ENCODE data around the gene PTPN4.

DNA sequence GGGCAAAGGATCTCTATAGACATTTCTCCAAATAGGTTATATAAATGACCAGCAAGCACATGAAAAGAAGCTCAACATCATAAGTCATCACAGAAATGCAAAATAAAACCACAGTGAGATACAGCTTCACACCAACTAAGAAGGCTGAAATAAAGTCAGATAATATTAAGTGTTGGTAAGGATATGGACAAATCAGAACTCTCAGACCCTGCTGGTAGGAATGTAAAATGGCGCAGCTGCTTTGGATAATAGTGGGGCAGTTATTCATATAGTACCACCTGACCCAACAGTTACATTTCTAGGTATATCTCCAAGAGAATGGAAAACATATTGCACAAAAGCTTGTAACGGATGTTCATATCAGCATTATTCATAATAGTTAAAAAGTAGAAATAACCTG lies 267.2 kb downstream of the PTPN4 start:
- TF ChIP-seq, protein P1, sequence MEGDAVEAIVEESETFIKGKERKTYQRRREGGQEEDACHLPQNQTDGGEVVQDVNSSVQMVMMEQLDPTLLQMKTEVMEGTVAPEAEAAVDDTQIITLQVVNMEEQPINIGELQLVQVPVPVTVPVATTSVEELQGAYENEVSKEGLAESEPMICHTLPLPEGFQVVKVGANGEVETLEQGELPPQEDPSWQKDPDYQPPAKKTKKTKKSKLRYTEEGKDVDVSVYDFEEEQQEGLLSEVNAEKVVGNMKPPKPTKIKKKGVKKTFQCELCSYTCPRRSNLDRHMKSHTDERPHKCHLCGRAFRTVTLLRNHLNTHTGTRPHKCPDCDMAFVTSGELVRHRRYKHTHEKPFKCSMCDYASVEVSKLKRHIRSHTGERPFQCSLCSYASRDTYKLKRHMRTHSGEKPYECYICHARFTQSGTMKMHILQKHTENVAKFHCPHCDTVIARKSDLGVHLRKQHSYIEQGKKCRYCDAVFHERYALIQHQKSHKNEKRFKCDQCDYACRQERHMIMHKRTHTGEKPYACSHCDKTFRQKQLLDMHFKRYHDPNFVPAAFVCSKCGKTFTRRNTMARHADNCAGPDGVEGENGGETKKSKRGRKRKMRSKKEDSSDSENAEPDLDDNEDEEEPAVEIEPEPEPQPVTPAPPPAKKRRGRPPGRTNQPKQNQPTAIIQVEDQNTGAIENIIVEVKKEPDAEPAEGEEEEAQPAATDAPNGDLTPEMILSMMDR (IDR thresholded peaks at IDR 0.05; ENCODE audit: poor library complexity, severe bottlenecking), result no peak
- TF ChIP-seq SMC3 (conservative IDR thresholded peaks at IDR 0.05; ENCODE audit: poor library complexity), result no peak
- no peak for TF ChIP-seq TAF1 (IDR thresholded peaks at IDR 0.05; ENCODE audit: low read depth)
- TF ChIP-seq, protein P2, sequence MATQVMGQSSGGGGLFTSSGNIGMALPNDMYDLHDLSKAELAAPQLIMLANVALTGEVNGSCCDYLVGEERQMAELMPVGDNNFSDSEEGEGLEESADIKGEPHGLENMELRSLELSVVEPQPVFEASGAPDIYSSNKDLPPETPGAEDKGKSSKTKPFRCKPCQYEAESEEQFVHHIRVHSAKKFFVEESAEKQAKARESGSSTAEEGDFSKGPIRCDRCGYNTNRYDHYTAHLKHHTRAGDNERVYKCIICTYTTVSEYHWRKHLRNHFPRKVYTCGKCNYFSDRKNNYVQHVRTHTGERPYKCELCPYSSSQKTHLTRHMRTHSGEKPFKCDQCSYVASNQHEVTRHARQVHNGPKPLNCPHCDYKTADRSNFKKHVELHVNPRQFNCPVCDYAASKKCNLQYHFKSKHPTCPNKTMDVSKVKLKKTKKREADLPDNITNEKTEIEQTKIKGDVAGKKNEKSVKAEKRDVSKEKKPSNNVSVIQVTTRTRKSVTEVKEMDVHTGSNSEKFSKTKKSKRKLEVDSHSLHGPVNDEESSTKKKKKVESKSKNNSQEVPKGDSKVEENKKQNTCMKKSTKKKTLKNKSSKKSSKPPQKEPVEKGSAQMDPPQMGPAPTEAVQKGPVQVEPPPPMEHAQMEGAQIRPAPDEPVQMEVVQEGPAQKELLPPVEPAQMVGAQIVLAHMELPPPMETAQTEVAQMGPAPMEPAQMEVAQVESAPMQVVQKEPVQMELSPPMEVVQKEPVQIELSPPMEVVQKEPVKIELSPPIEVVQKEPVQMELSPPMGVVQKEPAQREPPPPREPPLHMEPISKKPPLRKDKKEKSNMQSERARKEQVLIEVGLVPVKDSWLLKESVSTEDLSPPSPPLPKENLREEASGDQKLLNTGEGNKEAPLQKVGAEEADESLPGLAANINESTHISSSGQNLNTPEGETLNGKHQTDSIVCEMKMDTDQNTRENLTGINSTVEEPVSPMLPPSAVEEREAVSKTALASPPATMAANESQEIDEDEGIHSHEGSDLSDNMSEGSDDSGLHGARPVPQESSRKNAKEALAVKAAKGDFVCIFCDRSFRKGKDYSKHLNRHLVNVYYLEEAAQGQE (IDR thresholded peaks at IDR 0.05; ENCODE audit: borderline replicate concordance), result no peak
- TF ChIP-seq EZH2 (IDR thresholded peaks at IDR 0.05; ENCODE audit: borderline replicate concordance, insufficient read depth, low read length, poor library complexity, severe bottlenecking), result no peak
- no peak for TF ChIP-seq MXI1 (conservative IDR thresholded peaks at IDR 0.05; ENCODE audit: poor library complexity, severe bottlenecking)
- no peak for TF ChIP-seq EP300 (conservative IDR thresholded peaks at IDR 0.05; ENCODE audit: poor library complexity, severe bottlenecking)
- no peak for TF ChIP-seq POLR2AphosphoS5 (IDR thresholded peaks at IDR 0.05)

Data from neural cell (in vitro differentiated cells).